Ascending aorta (tissue), 2 donors: ENCODE measurements around the gene CPED1. TPM values are rescaled to one million over a fixed set of nuclear protein-coding genes. Genes with fewer than 3 reads are reported as not detected.

ENCODE experiments used
- DNase-seq, 2 donors: peaks; one replicate each; pipeline ENCODE4 v3.0.0-alpha.2; 2019; ENCODE audit warnings: low spot score in 2 of 2
- H3K27ac ChIP-seq, 2 donors: fragments of 200-600 bp; sonication (generic); one replicate each; pipeline ENCODE4 v1.5.1; 2016 to 2017; ENCODE audit warnings: mild to moderate bottlenecking in 1 of 2
- H3K27me3 ChIP-seq: fragments of 200-600 bp; sonication (generic); one replicate; pipeline ENCODE4 v1.5.1; 2017
- H3K36me3 ChIP-seq, 2 donors: fragments of 200-600 bp; sonication (generic); one replicate each; pipeline ENCODE4 v1.5.1; 2016
- H3K4me1 ChIP-seq, 2 donors: fragments of 200-600 bp; sonication (generic); one replicate each; pipeline ENCODE4 v1.5.1; 2016 to 2017; ENCODE audit warnings: mild to moderate bottlenecking in 1 of 2
- H3K4me3 ChIP-seq, 2 donors: fragments of 200-600 bp; sonication (generic); one replicate each; pipeline ENCODE4 v1.5.1; 2016 to 2017; ENCODE audit warnings: mild to moderate bottlenecking in 1 of 2
- H3K9me3 ChIP-seq, 2 donors: fragments of 200-600 bp; sonication (generic); one replicate each; pipeline ENCODE4 v1.5.1; 2016
- intact Hi-C: fragments of 100-400 bp; cut with DNase I; formaldehyde crosslinking; loops from one replicate; pipeline ENCODE4 v1.15.1; 2023
- total RNA-seq: library from RNA; depleted of rRNA; stranded (reverse); fragments of >200 nt; gene quantifications from one replicate; pipeline ENCODE4 v1.1.0, GENCODE V29; 2016
- TF ChIP-seq, protein P1 (sequence below), 3 experiments: fragments of 200-600 bp in 2 of 3; fragments of 450-650 bp in 1 of 3; sonication (generic) in 2 of 3; IDR thresholded peaks; one replicate each; pipeline ENCODE4 v1.5.1; 2016 to 2019; ENCODE audit warnings: antibody characterized with exemption in 3 of 3, mild to moderate bottlenecking in 1 of 3, moderate library complexity in 1 of 3

Gene CPED1
- total RNA-seq, 1 donor from 2014 or later: 69.5 TPM

DNA sequence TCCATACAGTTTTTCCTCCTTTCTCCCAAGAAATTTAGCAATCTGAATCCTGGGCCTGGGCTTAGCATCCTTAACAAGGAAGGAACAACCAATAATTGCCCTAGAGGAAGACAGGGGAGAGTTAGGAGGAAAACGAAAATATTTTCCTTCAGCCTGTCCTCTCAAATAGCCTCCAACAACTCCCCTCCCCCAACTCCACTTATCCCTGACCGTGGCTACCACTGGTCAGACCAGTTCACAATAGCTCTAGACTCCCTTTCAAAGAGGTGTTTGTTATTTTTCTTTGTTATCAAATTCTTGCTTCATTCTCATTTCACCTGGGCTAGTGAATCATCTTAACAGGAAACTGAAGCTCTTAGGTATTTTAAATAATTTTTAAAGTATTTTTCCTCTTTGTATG lies 114.1 kb downstream of the CPED1 start:
- Histone ChIP-seq H3K27ac (no peak overlapping the region), H3K27me3 (no peaks in the 10 kb centered on the region), H3K36me3 (peaks cover 14 to 28% of the 10 kb centered on the region in 2 donors), H3K4me1 (no peaks in the 10 kb centered on the region), H3K9me3 (no peaks in the 10 kb centered on the region), H3K4me3 (no peak overlapping the region)
- intact Hi-C loops: no loop called here
- TF ChIP-seq, protein P1, sequence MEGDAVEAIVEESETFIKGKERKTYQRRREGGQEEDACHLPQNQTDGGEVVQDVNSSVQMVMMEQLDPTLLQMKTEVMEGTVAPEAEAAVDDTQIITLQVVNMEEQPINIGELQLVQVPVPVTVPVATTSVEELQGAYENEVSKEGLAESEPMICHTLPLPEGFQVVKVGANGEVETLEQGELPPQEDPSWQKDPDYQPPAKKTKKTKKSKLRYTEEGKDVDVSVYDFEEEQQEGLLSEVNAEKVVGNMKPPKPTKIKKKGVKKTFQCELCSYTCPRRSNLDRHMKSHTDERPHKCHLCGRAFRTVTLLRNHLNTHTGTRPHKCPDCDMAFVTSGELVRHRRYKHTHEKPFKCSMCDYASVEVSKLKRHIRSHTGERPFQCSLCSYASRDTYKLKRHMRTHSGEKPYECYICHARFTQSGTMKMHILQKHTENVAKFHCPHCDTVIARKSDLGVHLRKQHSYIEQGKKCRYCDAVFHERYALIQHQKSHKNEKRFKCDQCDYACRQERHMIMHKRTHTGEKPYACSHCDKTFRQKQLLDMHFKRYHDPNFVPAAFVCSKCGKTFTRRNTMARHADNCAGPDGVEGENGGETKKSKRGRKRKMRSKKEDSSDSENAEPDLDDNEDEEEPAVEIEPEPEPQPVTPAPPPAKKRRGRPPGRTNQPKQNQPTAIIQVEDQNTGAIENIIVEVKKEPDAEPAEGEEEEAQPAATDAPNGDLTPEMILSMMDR (IDR thresholded peaks at IDR 0.05): no peak
- no peak for DNase-seq

DNA sequence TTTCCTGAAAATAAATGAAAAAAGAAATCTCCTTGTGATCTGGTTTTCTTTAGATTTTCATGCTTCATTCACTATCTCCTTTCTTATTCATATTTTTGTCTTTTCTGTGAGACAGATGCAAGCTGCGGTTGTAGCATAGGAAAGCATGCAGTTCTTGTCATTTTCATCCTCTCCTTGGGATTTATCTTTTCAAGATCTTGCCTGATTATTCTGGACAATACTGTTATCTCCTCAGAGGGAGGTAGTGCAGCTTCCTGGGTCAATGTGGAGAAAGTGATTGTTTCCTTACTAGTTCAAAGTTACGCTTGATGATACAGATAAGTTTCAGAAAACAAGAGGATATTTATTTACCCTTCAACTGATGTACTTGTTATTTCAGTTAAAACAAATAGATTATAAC lies 114.6 kb downstream of the CPED1 start:
- Histone ChIP-seq H3K36me3 (peaks cover 14 to 28% of the 10 kb centered on the region in 2 donors), H3K4me3 (no peak overlapping the region), H3K27me3 (no peaks in the 10 kb centered on the region), H3K4me1 (no peaks in the 10 kb centered on the region), H3K9me3 (no peaks in the 10 kb centered on the region), H3K27ac (no peak overlapping the region)
- intact Hi-C loops: no loop called here
- DNase-seq: no peak
- TF ChIP-seq, protein P1 (IDR thresholded peaks at IDR 0.05): no peak

GRCh38 chr7:121103579-121103978 lies 115.1 kb downstream of the CPED1 start:
- TF ChIP-seq, protein P1 (IDR thresholded peaks at IDR 0.05): no peak
- intact Hi-C loops: no loop called here
- H3K4me1 ChIP-seq: no peaks in the 10 kb centered on the region
- peaks cover 14 to 28% of the 10 kb centered on the region in 2 donors for H3K36me3 ChIP-seq
- no peak overlapping the region for H3K27ac ChIP-seq
- H3K27me3 ChIP-seq: no peaks in the 10 kb centered on the region
- no peak overlapping the region for H3K4me3 ChIP-seq
- DNase-seq: no peak
- no peaks in the 10 kb centered on the region for H3K9me3 ChIP-seq

GRCh38 chr7:121105262-121105661 lies 116.8 kb downstream of the CPED1 start:
- Histone ChIP-seq H3K36me3 (peaks cover 9 to 15% of the 10 kb centered on the region in 2 donors), H3K27ac (no peak overlapping the region), H3K4me3 (no peak overlapping the region), H3K9me3 (no peaks in the 10 kb centered on the region), H3K4me1 (no peaks in the 10 kb centered on the region), H3K27me3 (no peaks in the 10 kb centered on the region)
- TF ChIP-seq, protein P1 (IDR thresholded peaks at IDR 0.05): no peak
- no peak for DNase-seq
- intact Hi-C loops: loop anchor here (5.0 kb wide), 1 partner anchor 313 kb away; no protein-coding TSS in a partner anchor

DNA sequence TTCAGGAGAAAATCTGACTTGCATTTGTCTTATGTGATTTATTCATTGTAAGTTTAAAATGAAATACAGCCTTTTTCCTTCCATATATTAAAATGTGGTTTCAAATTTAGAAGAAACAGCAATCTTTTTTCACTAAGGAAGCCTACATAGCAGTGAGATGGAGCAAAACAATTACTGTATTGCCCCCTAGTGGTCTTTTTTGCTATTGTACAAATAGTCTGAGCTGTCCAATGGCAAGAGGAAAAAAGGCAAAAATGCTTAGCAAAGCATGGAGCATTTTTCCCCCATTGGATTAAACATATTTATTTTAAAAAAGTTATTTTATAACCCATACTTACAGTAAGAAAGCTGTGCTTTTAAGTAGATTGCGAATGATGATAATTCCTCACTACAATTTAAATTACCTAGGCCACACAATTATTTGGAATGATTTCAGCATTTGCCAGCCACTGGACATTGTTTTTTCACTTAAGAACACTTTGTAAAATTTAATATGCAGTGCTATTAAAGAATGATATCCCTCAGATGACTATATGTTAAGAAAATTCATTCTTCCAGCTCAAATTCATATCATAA lies 119.5 kb downstream of the CPED1 start:
- H3K4me3 ChIP-seq: no peak overlapping the region
- no peaks in the 10 kb centered on the region for H3K27me3 ChIP-seq
- H3K4me1 ChIP-seq: no peaks in the 10 kb centered on the region
- H3K36me3 ChIP-seq: no peaks in the 10 kb centered on the region
- H3K9me3 ChIP-seq: no peaks in the 10 kb centered on the region
- intact Hi-C loops: loop anchor here (1.0 to 5.0 kb wide), 2 partner anchors 121 to 316 kb away; no protein-coding TSS in a partner anchor
- DNase-seq: no peak
- no peak overlapping the region for H3K27ac ChIP-seq
- TF ChIP-seq, protein P1 (IDR thresholded peaks at IDR 0.05): peak; percentile 69 to 78 (median 72)
